Stromal cell of bone marrow (primary cell): ENCODE data around the gene LENEP.

Experiments
- DNase-seq: peaks from one replicate; pipeline ENCODE4 v3.0.0-alpha.2; 2012; ENCODE audit warnings: low read depth

LENEP gene, protein sequence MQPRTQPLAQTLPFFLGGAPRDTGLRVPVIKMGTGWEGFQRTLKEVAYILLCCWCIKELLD

DNA sequence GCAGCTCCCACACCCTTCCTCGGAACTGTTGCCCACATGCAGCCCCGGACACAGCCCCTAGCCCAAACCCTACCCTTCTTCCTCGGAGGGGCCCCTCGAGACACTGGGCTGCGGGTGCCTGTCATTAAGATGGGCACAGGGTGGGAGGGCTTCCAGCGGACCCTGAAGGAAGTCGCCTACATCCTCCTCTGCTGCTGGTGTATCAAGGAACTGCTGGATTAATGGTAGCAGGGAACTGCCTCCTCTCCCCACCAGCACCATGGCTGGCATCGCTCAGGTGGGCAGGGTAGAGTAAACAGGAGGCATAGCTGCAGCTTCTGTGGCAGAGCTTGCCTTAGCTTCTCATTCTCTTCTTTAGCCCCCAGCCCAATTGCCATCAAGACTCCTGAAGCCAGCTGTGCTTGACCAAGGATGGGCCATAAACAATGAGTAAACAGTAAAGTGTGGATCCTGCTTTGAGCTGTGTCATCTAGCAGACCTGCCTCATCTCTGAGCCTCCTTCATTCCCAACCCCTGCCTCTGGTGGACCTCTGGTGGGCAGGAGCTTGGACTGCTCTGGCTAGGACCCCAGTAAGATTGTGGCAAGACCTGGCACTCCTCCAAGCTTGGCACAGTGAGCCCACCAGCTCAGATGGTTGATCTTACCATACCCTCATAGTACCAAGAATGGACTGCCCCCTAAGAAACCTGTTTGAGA, at the start of gene LENEP:
TSS of gene LENEP (plus strand) at position 15 of the 697 bp plus-strand sequence. CDS start at position 37, 22 bp downstream.
- DNase-seq, result no peak

DNA sequence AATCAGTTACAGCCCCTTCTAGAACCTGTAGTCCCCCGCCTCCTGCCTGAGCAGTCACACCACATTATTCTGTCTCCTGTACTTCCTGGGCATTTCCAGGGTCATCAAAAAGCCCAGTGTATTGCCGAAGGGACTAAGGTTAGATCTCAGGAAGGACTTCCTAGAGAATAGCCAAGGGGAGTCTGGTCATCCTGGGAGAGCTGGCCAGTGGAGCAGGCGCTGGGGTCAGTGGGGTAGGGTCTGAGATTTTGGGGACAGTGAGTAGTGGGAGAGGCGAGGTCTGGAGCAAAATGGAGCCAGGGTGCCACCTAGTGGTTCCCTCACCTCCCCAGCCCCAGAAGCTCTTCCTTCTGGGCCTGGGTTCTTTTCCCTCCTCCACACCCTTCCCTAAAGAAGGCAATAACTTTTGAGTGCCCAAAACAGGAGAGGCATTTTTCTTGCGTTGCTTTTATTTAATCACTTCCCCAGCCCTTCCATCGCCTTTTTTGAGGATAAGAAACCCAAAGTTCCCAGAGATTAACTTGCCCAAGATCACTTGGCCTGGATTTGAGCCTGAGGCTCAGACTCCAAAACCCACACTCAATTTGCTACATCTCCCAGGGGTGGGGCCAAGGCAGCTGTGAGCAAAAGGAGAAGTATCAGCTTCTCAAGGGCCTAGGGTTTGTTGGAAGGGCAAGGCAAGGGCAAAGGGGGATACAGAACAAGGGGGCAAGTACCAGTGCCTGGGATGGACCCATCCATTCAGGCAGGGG, 49.6 kb upstream of the LENEP start:
- no peak for DNase-seq

DNA sequence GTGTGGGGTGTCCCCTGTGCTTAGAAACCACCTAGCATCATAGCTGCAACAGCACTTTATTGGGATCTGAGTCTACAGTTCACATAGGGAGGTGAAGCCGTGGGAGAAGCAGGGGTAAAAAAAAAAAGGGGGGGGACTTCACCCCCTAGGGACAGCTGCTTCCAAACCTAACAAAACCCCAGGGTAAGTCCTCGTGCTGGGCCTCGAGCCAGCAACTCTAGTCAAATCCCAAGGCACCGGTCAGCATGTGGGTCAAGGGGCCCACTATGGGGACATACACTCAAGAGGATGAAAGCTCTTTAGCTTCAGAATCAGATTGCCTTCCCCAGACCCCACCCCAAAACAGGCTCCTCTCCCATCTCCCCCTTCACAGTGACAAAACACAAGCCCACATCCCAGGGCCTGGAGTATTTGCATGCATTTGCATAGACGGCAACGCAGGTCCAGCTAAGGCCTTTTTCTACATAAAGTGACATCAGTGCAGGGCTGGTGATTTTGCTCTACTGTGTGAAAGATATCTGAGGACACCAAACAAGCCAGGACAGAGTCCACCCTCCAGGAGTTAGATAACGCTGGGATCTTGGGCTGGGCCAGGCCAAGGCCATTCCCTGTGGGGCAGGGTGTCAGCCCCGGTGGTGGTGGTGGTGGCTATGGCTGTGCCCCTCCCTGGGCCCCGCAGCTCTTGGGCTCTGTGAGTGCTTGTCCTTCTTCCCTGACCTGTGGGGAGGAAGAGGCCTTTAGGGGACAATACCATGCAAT, 48.8 kb upstream of the LENEP start:
- DNase-seq, result no peak

DNA sequence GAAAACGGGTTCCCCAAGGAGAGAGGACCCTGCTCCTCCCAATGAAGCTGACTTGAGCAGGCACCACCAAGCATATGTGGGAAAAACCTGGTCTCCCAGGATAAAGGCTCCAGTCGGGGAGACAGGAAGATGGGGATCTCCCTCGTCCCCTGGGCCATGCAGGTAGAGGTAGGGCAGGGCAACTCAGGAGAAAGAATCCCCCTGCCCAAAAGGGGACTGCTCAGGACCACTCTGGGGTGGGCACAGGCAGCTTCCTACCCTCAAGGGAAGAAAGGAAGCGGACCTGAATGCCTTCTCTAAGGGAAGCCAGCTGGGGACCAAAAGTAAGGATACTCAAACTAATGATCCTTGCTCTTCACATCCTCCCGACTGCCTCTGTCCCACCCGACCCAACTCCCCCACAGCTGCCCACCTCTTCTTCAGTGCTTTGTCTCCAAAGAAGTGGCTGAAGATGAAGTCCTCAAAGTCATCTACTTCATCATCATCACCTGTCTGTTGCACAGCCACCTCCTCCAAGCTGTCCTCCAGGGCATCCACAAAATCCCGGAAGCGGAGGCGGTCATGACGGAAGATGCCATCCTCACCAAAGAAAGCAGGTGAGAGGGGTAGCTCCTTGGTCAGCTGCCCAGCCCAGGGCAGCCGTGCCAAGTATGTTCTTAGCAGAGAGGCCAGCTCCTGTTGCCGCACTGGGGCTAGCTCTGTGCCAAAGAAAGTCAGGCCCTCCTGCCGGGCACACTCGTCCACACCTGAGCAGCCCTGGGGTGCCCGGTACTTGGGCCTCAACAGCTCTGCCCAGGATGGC, 48.0 kb upstream of the LENEP start:
- DNase-seq, result no peak

DNA sequence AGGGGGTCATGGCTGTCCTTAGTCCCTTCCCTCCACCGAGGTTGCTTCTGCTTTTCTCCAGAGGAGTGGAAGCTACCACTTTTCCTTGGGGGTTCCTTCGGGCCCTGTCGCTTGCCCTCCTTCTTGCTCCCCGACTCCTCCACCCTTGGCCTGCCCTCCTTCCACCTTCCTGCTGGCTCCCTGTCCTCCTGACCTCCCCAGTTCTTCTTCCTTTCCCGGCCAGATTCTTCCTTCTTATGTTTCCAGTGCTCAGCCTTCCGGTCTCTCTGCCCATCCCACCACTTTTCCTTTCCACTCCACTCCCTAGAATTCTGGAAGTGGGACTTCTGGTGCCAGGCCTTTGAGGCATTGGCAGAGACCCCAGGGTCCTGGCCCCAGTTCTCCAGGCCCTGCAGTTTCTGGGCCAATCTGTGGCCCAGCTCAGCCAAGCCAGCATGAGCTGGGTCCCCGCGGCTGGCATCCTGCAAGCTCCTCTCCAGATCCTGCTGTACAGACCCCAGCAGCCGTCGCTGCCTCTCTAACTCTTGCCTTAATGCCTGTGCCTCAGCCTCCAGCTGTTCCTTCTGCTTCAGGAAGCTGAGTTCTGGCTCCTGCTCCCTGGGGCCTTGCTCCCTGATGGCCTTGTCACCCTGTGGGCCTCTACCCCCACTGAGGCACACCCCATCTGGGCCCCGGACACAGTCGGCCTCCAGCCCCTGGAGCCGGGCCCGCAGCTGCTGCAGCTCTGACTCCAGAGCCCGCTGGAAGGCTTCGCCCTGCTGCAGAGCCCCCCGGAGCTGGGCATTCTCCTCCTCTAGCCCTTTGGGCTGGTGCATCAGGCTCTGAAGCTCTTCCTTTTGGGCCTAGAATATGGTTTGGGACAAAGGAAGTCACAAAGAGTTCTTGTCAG, 47.2 kb upstream of the LENEP start:
- no peak for DNase-seq

DNA sequence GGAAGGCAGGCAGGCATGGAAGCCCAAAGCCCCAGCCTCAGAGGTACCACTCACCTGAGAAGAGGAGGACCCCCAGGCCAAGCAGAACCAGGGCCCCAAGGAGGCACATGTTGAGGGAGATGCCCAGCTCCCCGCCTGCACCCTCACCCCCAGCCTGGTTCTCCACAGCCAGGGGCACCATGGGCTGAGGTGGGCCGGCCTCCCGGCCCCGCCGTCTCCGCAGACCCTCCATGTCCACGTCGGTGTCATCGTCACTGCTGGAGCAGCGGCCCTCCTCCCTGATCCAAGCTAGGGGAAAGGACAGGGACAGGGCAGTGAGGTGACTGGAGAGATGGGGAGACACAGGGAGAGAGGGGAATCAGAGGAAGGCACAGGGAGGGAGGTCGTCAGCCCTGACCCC, 45.3 kb upstream of the LENEP start:
- DNase-seq, result no peak

DNA sequence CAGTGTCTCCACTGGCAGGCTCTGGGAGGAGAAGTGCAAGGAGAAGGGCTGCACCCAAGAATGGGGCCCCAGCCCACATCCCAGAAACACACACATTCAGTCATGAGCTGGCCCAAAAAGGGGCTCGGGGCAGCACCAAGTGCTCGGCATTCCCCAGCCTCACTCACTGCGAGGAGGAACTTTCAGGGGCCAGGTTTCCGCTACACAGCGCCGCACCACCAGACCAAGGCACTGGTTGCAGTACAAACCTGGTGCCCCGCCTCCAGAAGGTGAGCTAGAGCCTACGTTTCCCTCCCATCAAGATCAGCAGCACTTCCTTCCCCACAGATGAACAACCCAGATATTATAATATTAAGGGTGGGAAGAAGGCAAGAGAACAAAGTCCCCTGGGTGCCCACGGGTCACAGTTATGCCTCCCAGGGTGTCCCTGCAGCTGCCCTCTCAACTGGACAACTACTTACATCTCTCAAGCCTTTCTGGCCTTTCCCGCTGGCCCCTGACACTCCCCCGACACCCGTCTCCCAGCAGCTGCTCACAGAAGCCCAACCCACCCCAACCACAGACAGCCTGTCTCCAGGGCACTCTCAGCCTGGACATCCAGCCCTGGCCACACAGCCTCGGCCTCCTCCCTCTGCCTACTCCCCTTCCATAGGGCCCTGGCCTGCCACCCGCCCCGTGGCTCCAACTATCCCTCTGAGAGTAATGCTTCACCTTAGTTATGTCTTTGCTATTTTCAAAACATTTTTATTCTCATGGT, 41.3 kb upstream of the LENEP start:
- DNase-seq, result no peak

DNA sequence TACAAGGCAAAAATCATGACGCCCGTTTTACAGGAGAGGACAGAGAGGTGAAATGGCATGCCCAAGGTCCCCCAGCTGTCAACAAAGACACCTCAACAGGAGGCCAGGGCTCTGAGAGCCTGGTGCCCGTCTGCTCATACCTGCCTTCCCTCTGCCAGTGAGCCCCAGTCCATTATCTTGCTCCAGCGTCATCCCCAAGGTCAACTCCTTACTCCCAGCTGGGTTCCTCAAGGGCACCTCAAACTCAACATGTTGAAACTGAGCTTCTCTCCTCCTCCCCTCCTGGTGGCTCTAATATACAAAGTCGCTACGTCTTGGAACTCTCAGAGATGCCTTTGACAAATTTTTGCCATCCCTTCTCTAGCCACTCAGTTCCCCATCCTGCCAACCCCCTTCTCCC, 40.7 kb upstream of the LENEP start:
- DNase-seq, result no peak

DNA sequence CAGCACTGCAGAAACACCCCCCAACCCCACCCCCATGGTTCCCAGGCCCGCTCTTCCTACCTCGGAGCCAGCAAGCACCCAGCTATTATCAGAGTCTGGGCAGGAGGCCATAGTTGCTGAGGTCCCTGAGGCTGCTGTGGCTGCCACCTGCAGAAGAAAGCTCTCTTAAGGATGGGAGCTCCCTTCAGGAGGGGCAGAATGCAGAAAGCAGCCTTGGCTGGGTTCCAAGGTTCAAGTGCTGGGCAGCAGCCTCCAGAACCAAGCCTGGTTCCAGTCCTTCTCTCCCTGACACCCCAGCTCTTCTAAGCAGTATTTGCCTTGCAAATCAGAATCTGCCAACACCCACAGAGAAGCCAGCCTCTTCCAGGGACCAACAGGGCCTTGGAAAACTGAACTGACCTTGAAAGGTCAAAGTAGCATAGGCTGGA, 39.8 kb upstream of the LENEP start:
- no peak for DNase-seq

DNA sequence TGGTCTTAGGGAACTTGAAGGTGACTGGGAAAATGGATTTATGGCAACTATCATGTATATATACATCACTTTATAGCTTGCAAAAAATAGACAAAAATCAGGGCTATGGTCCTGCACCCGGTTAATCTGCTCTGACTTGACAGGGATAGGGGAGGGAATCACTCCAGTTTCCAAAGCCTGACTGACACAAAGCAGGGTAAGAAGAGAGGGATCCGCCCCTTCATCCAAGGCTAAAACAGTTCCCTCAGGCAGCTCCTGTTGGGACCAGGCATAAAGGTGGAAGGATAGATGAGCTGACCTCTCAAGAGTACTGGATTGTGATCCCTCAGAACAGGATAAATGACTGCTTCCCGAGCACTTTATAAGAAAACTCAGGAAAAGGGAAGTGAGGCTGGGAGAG, 38.8 kb upstream of the LENEP start:
- DNase-seq, result no peak

DNA sequence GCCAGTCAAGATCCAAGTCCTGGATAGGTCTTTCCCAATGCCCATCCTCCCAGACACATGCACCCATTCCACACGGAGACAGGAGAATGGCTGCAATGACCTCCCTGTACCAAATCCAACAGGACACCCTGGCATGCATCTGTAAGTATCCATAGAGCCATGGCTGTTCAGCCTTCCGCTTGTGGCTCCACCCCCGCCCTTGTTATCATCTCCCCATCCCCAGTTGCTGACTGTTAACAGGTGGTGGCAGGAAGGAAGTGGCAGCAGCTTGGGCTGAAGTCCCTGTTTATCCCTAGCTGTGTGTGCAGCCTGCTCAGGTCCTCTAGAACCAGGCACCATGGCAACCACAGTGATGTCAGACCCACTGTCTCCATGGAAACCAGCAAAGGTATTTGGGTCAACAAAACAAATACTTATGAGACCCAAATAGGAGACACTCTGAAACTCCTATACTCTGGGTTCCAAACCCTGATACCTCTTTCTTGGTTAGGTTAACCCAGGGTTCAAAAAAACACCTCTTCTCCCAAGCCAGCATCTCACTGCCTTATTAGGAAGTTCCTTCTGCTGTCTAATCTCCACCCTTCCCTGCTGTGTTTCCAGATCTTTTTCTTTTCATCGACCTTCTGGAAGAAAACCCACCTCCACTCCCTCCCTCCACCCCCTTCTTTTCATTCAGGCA, 38.2 kb upstream of the LENEP start:
- DNase-seq, result no peak

DNA sequence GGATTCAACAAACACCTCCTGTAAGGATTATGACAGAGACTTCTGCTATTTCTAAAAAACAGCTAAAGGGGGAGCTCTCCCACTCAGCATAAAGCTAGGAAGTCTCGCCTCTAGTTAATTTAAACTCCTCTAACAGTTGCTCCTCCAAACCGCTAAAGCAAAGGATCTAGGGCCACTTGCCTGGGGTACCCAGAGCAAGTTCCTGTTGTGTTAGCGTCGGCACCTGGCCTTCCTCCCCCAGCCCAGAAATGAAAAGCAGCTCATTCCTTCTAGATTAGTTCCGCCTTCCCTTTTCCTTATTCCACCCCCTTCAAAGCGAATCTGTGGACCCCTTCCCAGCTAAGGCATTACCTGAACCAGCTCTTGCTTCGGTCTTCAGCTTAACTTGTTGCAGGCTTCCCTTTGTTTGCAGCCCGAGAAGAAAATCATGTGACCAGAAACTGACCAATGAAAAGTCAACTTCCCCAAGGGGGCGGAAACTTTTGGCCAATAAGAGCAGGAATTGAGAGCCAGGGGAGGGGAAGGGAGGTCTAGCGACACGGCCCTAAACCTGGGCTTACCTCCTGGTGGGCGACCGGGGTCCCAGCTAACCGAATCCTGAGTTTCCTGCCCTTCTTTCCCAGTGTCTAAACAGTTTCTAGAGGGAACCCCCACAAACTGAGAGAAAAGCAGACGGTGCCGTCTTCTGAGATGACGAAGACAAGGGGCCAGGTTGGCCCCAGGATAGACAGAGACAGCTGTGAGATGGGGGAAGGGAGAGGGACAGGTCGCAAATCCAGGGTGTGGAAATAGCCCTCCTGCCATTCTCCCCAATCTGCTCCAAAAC, 37.5 kb upstream of the LENEP start, which contains the start of gene PBXIP1:
TSS of gene PBXIP1 (minus strand) at position 382 of the 826 bp plus-strand sequence. CDS start 2,378 bp downstream, outside the sequence.
- peak; percentile 85 for DNase-seq

DNA sequence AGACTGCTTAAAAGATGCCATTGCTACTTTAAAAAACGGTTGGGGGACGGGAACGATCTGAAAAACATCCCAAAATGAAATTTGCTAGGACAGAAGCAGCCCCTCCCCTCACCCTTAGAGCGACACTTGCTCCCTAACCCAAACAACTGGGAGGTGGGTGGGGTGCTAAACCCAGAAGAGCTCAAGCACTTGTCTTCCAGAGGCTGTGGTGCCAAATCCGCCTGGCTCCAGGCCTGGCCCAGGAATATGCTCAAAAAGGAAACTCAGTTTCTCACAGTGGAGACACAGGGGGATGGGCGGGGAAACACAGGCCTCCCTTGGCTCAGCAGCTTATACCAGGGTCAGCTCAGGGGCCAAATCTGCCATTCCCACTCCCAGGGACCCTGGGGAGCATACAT, 36.8 kb upstream of the LENEP start:
- no peak for DNase-seq

DNA sequence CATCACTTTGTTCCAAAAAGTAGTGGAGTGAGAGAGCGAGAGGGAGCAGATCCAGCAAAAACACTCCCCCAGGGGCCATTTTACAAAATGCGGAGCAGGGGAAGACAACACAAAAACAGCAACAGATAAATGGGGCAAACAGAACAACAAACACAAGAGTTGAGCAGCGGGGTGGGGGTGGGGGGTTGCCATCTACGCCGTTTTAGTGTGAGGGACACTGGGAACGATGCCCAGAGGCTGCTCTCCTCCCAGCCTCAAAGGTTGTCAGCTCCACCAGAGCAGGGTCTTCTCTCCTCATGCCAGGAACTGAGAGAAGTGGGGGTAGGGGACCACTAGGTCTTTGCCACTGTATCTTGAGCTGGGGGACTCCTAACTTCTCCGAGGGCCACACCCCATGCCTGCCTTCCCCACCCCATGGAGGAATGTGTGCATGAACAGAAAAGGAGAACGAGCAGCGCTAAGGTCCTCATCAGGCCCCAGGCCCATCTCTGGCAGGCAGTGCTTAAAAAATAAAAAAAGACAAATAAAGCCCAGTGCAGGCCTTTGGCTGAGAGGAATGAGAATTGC, 36.2 kb upstream of the LENEP start:
- no peak for DNase-seq

DNA sequence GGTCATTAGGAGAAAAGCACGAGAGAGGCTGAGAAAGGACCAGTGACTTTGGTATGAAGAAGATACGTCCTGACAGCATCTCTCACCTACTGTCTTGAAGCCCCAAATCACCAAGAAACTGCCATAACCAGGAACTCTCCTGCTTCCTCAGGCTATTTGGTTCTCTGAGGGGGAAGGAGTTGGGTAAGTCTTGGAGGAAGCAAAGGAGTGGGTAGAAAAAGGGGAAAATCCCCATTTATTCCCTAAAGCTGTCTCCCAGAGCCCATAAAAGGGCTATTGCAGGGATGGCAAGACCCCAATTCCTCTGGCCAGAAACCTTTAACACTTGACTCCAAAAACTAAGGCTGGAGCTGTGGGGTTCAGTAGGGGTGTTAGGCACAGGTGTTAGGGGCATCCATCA, 35.4 kb upstream of the LENEP start:
- no peak for DNase-seq

DNA sequence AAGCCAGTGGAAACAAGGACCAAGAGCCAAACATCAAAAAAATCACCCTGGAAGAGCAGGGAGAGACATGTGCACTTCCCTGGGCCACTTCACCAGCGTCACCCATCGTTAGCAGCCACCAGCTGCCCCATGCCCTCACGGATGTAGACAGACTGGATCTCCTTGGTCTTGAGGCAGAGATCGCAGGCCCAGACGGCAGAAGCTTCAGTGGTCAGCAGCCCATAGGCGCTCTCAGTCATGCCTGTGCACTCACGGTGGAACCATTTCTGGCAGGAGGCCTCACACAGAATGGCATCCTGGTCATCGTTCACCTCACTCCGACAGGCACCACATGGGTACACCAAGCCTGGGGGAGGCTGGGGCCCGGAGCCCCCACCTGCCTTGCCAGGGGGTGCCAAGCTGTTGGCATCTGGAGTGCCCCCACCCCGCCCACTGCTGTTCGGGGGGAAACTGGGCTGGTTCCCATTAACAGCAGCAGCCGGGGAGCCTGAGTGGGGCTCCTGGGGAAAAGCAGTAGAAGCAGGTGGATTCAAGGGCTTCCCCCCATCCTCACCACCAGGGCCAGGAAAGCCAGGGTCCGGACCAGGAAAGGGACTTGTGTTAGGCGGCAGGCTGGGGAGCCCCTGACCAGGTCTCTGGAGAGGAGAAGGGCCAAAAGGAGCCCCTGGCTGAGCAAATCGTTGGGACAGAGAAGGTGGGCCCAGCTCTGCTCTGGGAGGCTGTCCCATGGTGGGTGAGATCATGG, 34.5 kb upstream of the LENEP start:
- DNase-seq, result no peak

DNA sequence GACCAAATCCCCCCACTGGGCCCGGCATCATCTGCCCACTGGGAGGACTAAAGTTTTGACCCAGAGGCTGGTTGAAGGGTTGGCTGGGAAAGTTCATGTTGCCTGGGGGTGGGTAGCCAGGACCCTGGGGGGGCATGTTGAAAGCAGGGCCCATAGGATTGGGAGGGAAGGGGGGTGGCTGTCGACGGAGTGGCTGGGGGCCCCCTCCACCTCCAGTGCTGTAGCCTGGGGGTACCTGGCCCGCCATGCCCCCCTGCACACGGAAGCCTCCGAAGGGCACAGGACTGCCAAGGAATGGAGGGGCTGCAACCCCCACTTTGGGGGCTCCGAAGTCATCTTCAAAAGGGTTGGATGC, 34.0 kb upstream of the LENEP start:
- DNase-seq, result no peak
